C4-2B (cell line): Measurements from ENCODE around the gene CNTN6.

Experiments used
- H3K27ac ChIP-seq: fragments of 450-650 bp; 2 replicates; pipeline ENCODE4 v1.5.1; 2017
- CTCF ChIP-seq: fragments of 450-650 bp; conservative IDR thresholded peaks from 2 replicates; pipeline ENCODE4 v1.5.1; 2017; ENCODE audit warnings: mild to moderate bottlenecking
- ZFX ChIP-seq: fragments of 450-650 bp; IDR thresholded peaks from 2 replicates; pipeline ENCODE4 v1.6.1; 2017

The CNTN6 gene

GRCh38 chr3:1292571-1293071 lies 199.8 kb downstream of the CNTN6 start:
- no peak overlapping the region for H3K27ac ChIP-seq
- TF ChIP-seq CTCF (no peak), ZFX (no peak)

GRCh38 chr3:1294586-1294985 lies 201.8 kb downstream of the CNTN6 start:
- TF ChIP-seq CTCF (no peak), ZFX (no peak)
- H3K27ac ChIP-seq = no peak overlapping the region

GRCh38 chr3:1318296-1319005 lies 225.6 kb downstream of the CNTN6 start:
- TF ChIP-seq ZFX (no peak), CTCF (no peak)
- H3K27ac ChIP-seq = no peak overlapping the region

GRCh38 chr3:1326546-1326945 lies 233.7 kb downstream of the CNTN6 start:
- no peak overlapping the region for H3K27ac ChIP-seq
- no peak for TF ChIP-seq ZFX
- TF ChIP-seq CTCF = no peak

GRCh38 chr3:1330107-1330506 lies 237.3 kb downstream of the CNTN6 start:
- no peak overlapping the region for H3K27ac ChIP-seq
- TF ChIP-seq CTCF = no peak
- no peak for TF ChIP-seq ZFX

GRCh38 chr3:1346386-1346785 lies 253.6 kb downstream of the CNTN6 start:
- no peak for TF ChIP-seq CTCF
- TF ChIP-seq ZFX = no peak
- H3K27ac ChIP-seq = no peak overlapping the region

- TF ChIP-seq CTCF = peak; percentile 14; the same call in 1 of the 2 replicates
- TF ChIP-seq ZFX = no peak
- no peak overlapping the region for H3K27ac ChIP-seq
Measured at GRCh38 chr3:1348547-1348946, 255.7 kb downstream of the CNTN6 start.
